ENCODE results near the gene PCDHGC4. TPM values are rescaled to one million over a fixed set of nuclear protein-coding genes. Genes with fewer than 3 reads are reported as not detected.

Gene PCDHGC4
- total RNA-seq, 1 donor from 2014 or later: 0.05 TPM

DNA sequence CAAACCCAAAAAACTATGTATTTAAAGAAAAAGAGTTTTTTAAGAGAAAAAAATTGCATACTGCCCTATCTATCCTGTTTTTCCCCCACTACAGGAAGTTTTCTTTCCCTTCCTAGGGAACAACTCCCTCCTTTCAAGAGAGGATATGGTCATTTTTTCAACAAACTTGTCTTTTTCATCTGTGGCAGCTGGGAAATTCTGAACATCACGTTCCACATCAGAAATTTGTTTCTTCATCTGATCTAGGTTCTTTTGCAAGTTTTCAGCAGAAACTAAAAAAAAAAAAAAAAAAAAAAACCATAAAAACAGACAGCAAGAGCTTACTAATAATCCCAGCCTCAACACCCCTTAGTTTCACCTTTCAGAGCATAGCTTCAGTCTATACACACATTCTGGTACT, 42.6 kb downstream of the PCDHGC4 start:
- intact Hi-C loops (cut with micrococcal nuclease): no loop called here

DNA sequence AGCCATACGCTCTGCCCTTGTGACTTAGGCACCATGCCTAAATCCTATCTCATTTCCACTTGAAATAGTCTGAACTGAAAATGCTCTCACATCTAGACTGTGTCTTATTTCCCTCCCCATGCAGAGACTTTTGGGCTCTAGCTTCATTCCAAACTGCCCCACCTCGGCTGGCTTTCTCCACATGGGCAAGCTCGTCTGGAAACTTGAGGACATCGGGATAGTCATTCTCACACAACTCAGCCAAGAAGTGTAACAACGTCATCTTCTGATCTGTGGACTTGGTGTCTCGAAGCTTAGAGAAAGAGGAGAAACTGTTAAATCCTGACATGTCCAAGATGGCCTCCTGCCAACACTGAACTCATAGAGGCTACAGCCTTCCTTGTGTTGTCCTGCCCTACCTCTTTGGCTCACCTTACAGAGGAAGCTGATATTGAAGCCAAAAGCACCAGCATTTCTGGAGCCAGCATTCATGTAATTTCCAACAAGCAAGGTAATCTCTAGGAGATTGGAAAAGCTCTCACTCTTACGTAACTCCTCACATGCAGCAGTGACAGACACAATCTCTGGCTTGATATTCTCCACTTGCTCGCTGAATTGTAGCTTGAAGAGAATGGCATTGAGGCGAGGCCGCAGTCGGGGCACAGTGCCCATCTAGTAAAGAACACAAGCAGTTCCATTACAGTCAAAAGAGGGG, 43.6 kb downstream of the PCDHGC4 start:
- intact Hi-C loops (cut with micrococcal nuclease): no loop called here

DNA sequence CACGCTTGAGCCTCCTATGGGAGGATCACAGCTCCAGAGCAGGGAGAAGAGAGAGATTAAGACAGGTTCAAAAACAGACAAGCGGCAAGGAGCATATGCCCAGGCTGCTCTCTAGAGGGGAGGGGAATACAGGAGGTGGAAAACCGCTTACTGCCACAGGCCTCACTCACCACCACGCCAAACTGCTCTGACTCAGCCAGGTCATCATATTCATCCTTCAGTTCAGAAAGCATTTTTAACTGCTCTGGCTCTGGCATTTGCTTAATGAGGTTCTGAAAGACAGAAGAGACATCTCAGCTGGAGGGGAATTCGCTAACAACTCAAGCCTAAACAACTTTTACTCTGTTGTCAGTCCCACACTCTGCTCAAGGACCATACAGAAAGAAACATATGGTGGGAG, 44.2 kb downstream of the PCDHGC4 start:
- intact Hi-C loops (cut with micrococcal nuclease): no loop called here

DNA sequence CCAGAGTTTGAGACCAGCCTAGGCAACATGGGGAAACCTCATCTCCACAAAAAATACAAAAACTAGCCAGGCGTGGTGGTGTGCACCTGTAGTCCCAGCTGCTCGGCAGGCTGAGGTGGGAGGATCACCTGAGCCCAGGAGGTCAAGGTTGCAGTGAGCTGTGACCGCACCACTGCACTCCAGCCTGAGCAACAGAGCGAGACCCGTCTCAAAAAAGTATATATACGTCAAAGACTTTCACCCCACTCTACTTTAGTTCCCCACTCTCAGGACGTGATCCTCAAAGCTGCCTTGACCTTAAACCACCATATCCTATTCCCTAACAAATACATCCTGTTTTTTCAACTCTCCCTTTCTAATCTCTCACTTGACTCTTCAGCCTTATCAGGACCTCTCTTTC, 45.0 kb downstream of the PCDHGC4 start:
- intact Hi-C loops (cut with micrococcal nuclease): no loop called here

GRCh38 chr5:141532726-141533125, 47.9 kb downstream of the PCDHGC4 start:
- intact Hi-C loops (cut with micrococcal nuclease): no loop called here

- intact Hi-C loops (cut with micrococcal nuclease): no loop called here
These were observed 49.1 kb downstream of the PCDHGC4 start for GRCh38 chr5:141533897-141534296.

- intact Hi-C loops (cut with micrococcal nuclease): no loop called here
These were observed 49.8 kb downstream of the PCDHGC4 start for GRCh38 chr5:141534492-141535213.

Other genes with a start within 250 kb of the PCDHGC4 start
- gene PCDHB15, start 239.6 kb upstream of the PCDHGC4 start, total RNA-seq: not detected in 2 replicates
- gene SLC25A2, start 181.0 kb upstream of the PCDHGC4 start, total RNA-seq: 0.25 and 0.59 TPM in 2 replicates
- 60.8 and 64.9 TPM in 2 replicates for gene TAF7, start 164.2 kb upstream of the PCDHGC4 start, total RNA-seq
- gene PCDHGA1, start 154.5 kb upstream of the PCDHGC4 start, total RNA-seq: 0.09 TPM in 2 replicates
- 0.14 and 0.23 TPM in 2 replicates for gene PCDHGA2, start 146.3 kb upstream of the PCDHGC4 start, total RNA-seq
- gene PCDHGA3, start 141.2 kb upstream of the PCDHGC4 start, total RNA-seq: 0.23 and 0.34 TPM in 2 replicates
- 0.18 and 0.20 TPM in 2 replicates for gene PCDHGB1, start 134.9 kb upstream of the PCDHGC4 start, total RNA-seq
- gene PCDHGA4, start 130.0 kb upstream of the PCDHGC4 start, total RNA-seq: 0.43 and 0.45 TPM in 2 replicates
- gene PCDHGB2, start 125.0 kb upstream of the PCDHGC4 start, total RNA-seq: 0.93 and 1.0 TPM in 2 replicates
- 0.41 and 0.55 TPM in 2 replicates for gene PCDHGA5, start 120.9 kb upstream of the PCDHGC4 start, total RNA-seq
- 0.59 and 0.93 TPM in 2 replicates for gene PCDHGB3, start 114.8 kb upstream of the PCDHGC4 start, total RNA-seq
- gene PCDHGA6, start 111.1 kb upstream of the PCDHGC4 start, total RNA-seq: 0.57 and 0.70 TPM in 2 replicates
- 0.30 TPM in 2 replicates for gene PCDHGA7, start 102.3 kb upstream of the PCDHGC4 start, total RNA-seq
- gene PCDHGB4, start 97.3 kb upstream of the PCDHGC4 start, total RNA-seq: 0.18 and 0.23 TPM in 2 replicates
- 0.18 TPM in 2 replicates for gene PCDHGA8, start 92.4 kb upstream of the PCDHGC4 start, total RNA-seq
- gene PCDHGB5, start 87.1 kb upstream of the PCDHGC4 start, total RNA-seq: 0.55 and 0.61 TPM in 2 replicates
- gene PCDHGA9, start 82.3 kb upstream of the PCDHGC4 start, total RNA-seq: 0.25 and 0.34 TPM in 2 replicates
- gene PCDHGB6, start 77.0 kb upstream of the PCDHGC4 start, total RNA-seq: 0.25 and 0.41 TPM in 2 replicates
- 0.34 and 0.41 TPM in 2 replicates for gene PCDHGA10, start 72.0 kb upstream of the PCDHGC4 start, total RNA-seq
- gene PCDHGB7, start 67.4 kb upstream of the PCDHGC4 start, total RNA-seq: 0.20 and 0.39 TPM in 2 replicates
- gene PCDHGA11, start 64.0 kb upstream of the PCDHGC4 start, total RNA-seq: 0.11 and 0.25 TPM in 2 replicates
- gene PCDHGA12, start 54.5 kb upstream of the PCDHGC4 start, total RNA-seq: 0.16 and 0.18 TPM in 2 replicates
- gene PCDHGC3, start 9.1 kb upstream of the PCDHGC4 start, total RNA-seq: 0.07 and 0.18 TPM in 2 replicates
- not detected in 2 replicates for gene PCDHGC5, start 4.1 kb downstream of the PCDHGC4 start, total RNA-seq
- gene DIAPH1, start 134.0 kb downstream of the PCDHGC4 start, total RNA-seq: 289 and 299 TPM in 2 replicates
- 80.8 and 85.3 TPM in 2 replicates for gene HDAC3, start 151.8 kb downstream of the PCDHGC4 start, total RNA-seq
- 20.1 and 21.1 TPM in 2 replicates for gene RELL2, start 152.0 kb downstream of the PCDHGC4 start, total RNA-seq
- gene FCHSD1, start 166.4 kb downstream of the PCDHGC4 start, total RNA-seq: 55.1 and 55.6 TPM in 2 replicates
- gene ARAP3, start 197.2 kb downstream of the PCDHGC4 start, total RNA-seq: 7.2 and 7.9 TPM in 2 replicates